ENCODE measurements around the gene DGKG. TPM values are rescaled to one million over a fixed set of nuclear protein-coding genes. Genes with fewer than 3 reads are reported as not detected.

Gene DGKG
- total RNA-seq, 1 donor from 2014 or later = 5.7 TPM

GRCh38 chr3:186144257-186144656, 217.8 kb downstream of the DGKG start:
- Histone ChIP-seq H3K36me3 (no peaks in the 10 kb centered on the region), H3K27ac (no peak overlapping the region), H3K9me3 (no peaks in the 10 kb centered on the region), H3K4me1 (no peaks in the 10 kb centered on the region), H3K27me3 (ENCODE audit: low read depth) (no peaks in the 10 kb centered on the region), H3K4me3 (no peak overlapping the region)
- intact Hi-C loops (cut with DNase I) = no loop called here
- DNase-seq = no peak
- TF ChIP-seq CTCF (IDR thresholded peaks at IDR 0.05) = no peak
- ATAC-seq = no peak

GRCh38 chr3:186143250-186143649, 218.8 kb downstream of the DGKG start:
- Histone ChIP-seq H3K27me3 (ENCODE audit: low read depth) (no peaks in the 10 kb centered on the region), H3K9me3 (no peaks in the 10 kb centered on the region), H3K27ac (no peak overlapping the region), H3K36me3 (no peaks in the 10 kb centered on the region), H3K4me1 (no peaks in the 10 kb centered on the region), H3K4me3 (no peak overlapping the region)
- no peak for ATAC-seq
- intact Hi-C loops (cut with DNase I) = no loop called here
- no peak for TF ChIP-seq CTCF (IDR thresholded peaks at IDR 0.05)
- DNase-seq = no peak

GRCh38 chr3:186142393-186142932, 219.6 kb downstream of the DGKG start:
- ATAC-seq (no peak), DNase-seq (no peak)
- Histone ChIP-seq H3K36me3 (no peaks in the 10 kb centered on the region), H3K27me3 (ENCODE audit: low read depth) (no peaks in the 10 kb centered on the region), H3K9me3 (no peaks in the 10 kb centered on the region), H3K4me1 (no peaks in the 10 kb centered on the region), H3K4me3 (no peak overlapping the region), H3K27ac (no peak overlapping the region)
- no peak for TF ChIP-seq CTCF (IDR thresholded peaks at IDR 0.05)
- intact Hi-C loops (cut with DNase I) = no loop called here

- no peak for TF ChIP-seq CTCF (IDR thresholded peaks at IDR 0.05)
- intact Hi-C loops (cut with DNase I) = no loop called here
- H3K36me3 ChIP-seq = no peaks in the 10 kb centered on the region
- H3K4me1 ChIP-seq = no peaks in the 10 kb centered on the region
- H3K27me3 ChIP-seq (ENCODE audit: low read depth) = no peaks in the 10 kb centered on the region
- ATAC-seq = no peak
- H3K27ac ChIP-seq = no peak overlapping the region
- no peak for DNase-seq
- no peaks in the 10 kb centered on the region for H3K9me3 ChIP-seq
- H3K4me3 ChIP-seq = no peak overlapping the region
Measured at GRCh38 chr3:186141790-186142189, 220.2 kb downstream of the DGKG start.

- DNase-seq (no peak), ATAC-seq (peak; percentile 62 to 81)
- no peak overlapping the region for H3K27ac ChIP-seq
- intact Hi-C loops (cut with DNase I) = no loop called here
- H3K27me3 ChIP-seq (ENCODE audit: low read depth) = no peaks in the 10 kb centered on the region
- no peak overlapping the region for H3K4me3 ChIP-seq
- no peaks in the 10 kb centered on the region for H3K9me3 ChIP-seq
- no peaks in the 10 kb centered on the region for H3K36me3 ChIP-seq
- no peaks in the 10 kb centered on the region for H3K4me1 ChIP-seq
- no peak for TF ChIP-seq CTCF (IDR thresholded peaks at IDR 0.05)
Measured at GRCh38 chr3:186138272-186138981, 223.6 kb downstream of the DGKG start.
